Spleen (tissue), 11 donors: ENCODE data around the gene DCTPP1. TPM values are rescaled to one million over a fixed set of nuclear protein-coding genes. Genes with fewer than 3 reads are reported as not detected.
A peak's percentile ranks its signal among the peaks of the same experiment; 100 is the strongest.

Experiments
- DNase-seq: peaks from one replicate; pipeline ENCODE4 v3.0.0-alpha.2; 2020
- H3K27ac ChIP-seq, 8 donors: fragments of 200-600 bp; sonication (generic) in 7 of 8; 1 replicate in 4 of 8; 2 replicates in 4 of 8; pipeline versions ENCODE4 v1.5.0 to v1.8.0; 2016 to 2021; ENCODE audit warnings: inconsistent platforms in 4 of 8, mild to moderate bottlenecking in 4 of 8, moderate library complexity in 1 of 8
- H3K27me3 ChIP-seq, 7 donors: fragments of 200-600 bp; sonication (generic) in 6 of 7; replicated peaks in 1 of 7; 1 replicate in 4 of 7; 2 replicates in 3 of 7; pipeline versions ENCODE4 v1.5.0 to v1.8.0; 2016 to 2021; ENCODE audit warnings: inconsistent platforms in 3 of 7, mild to moderate bottlenecking in 1 of 7
- H3K36me3 ChIP-seq, 6 donors: fragments of 200-600 bp; sonication (generic) in 5 of 6; 1 replicate in 4 of 6; 2 replicates in 2 of 6; pipeline versions ENCODE4 v1.5.0 to v1.8.0; 2016 to 2021; ENCODE audit warnings: inconsistent platforms in 2 of 6
- H3K4me1 ChIP-seq, 6 donors: fragments of 200-600 bp; sonication (generic) in 5 of 6; 1 replicate in 3 of 6; 2 replicates in 3 of 6; pipeline versions ENCODE4 v1.5.0 to v1.8.0; 2016 to 2021; ENCODE audit warnings: inconsistent platforms in 3 of 6
- H3K4me3 ChIP-seq, 8 donors: fragments of 200-600 bp; sonication (generic) in 7 of 8; 1 replicate in 4 of 8; 2 replicates in 4 of 8; pipeline versions ENCODE4 v1.5.0 to v1.8.0; 2016 to 2021; ENCODE audit warnings: inconsistent platforms in 4 of 8, mild to moderate bottlenecking in 4 of 8, moderate library complexity in 2 of 8
- H3K9me3 ChIP-seq, 8 donors: fragments of 200-600 bp; sonication (generic) in 7 of 8; 1 replicate in 4 of 8; 2 replicates in 4 of 8; pipeline versions ENCODE4 v1.5.0 to v1.8.0; 2016 to 2021; ENCODE audit warnings: inconsistent platforms in 4 of 8
- POLR2A ChIP-seq, 3 donors: fragments of 450-650 bp; IDR thresholded peaks; one replicate each; pipeline ENCODE4 v1.5.1; 2017; ENCODE audit warnings: antibody characterized with exemption in 3 of 3, mild to moderate bottlenecking in 1 of 3
- POLR2AphosphoS5 ChIP-seq, 3 donors: sonication (generic); formaldehyde crosslinking; IDR thresholded peaks; one replicate each; pipeline ENCODE4 v1.5.1; 2017; ENCODE audit warnings: antibody characterized with exemption in 3 of 3
- WGBS, 5 donors: extraction: QIAGEN DNeasy Blood & Tissue Kit in 3 of 5; methylation state at CpG; one replicate each; pipeline versions ENCODE4 v1.1.5 to v1.1.7; 2013 to 2018; 5-methylcytosine and 5-hydroxymethylcytosine counted together
- intact Hi-C: fragments of 100-400 bp; cut with DNase I; formaldehyde crosslinking; loops from one replicate; pipeline ENCODE4 v1.15.0; 2023; ENCODE audit warnings: low total_unique reads
- polyA plus RNA-seq, 3 donors: library from polyadenylated mRNA; stranded (reverse); fragments of 200-250 nt; gene quantifications; one replicate each; pipeline ENCODE4 v1.2.1, GENCODE V29; 2013
- total RNA-seq, 7 donors: library from RNA; depleted of rRNA in 3 of 7; stranded (reverse); fragments of >200 nt in 3 of 7; fragmentation: NEBNext Ultra II Directional in 4 of 7; extraction: Animal tissue kit (Norgen Biotek cat#: 25700) in 4 of 7; gene quantifications; one replicate each; pipeline versions ENCODE4 v1.1.0 to v1.2.1, GENCODE V29; 2016 to 2021
- TF ChIP-seq, protein P1 (sequence below), 11 experiments: fragments of 200-600 bp in 7 of 11; fragments of 450-650 bp in 4 of 11; sonication (generic) in 4 of 11; IDR thresholded peaks in 8 of 11; conservative IDR thresholded peaks in 3 of 11; 1 replicate in 7 of 11; 2 replicates in 4 of 11; pipeline versions ENCODE4 v1.4.0 to v1.8.0; 2016 to 2021; ENCODE audit warnings: antibody characterized with exemption in 11 of 11, inconsistent platforms in 4 of 11, mild to moderate bottlenecking in 1 of 11
- donor health status: healthy with polysubstance abuse.
- donor health status: DM: no; HTN: no; CAD: no; lungs with moderate emphysema.
- donor health status: DM: no; HTN: no; CAD: no.
- donor health status: Bipolar disorder and iron deficiency.
- donor health status: healthy.
- donor health status: DM: no; HTN: no; CAD: no.
- donor health status: DM: yes; HTN: yes; CAD: no.

The DCTPP1 gene
- total and polyA plus RNA-seq, 10 donors: 17.6 to 49.1 (median 29.0) TPM

DNA sequence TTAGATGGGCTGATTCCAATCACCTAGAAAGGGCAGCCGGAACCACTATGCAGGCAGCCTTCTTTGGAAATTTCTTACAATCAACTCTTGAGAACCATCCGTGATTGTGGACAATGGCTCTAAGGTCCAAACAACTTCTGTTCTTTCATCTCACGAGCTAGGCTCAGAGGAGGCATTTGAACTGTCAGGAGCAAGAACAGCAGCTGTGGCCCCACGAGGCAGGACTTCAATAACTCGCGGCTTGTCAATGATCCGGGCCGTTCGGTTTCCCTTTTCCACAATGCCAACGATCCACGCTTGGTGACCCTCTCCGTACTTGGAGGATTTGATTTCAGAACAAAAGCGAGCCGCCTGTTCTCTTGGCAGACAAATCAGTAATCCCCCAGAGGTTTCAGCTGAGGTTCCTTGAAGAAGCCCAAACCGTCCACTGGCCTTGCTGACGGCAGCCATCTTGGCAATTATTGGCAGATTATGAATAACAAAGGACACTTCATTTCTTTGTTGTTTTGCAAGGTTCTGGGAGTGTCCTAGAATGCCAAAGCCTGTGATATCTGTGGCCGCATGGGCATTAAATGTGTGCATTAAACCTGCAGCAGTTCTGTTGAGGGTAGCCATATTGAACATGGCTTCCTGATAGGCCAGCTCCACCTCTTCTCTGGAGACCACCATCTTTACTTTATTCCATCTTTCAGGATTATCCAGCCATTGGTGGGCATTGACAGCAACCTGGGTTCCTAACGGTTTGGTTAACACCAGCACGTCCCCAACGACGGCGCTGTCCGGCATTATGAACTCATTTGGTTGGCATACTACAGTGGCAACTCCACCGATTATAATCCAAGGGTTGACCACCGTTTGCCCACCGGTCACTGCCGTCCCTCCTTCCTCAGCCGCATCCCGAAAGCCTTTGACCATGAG is 14.7 kb upstream of the DCTPP1 start:
- Histone ChIP-seq H3K27ac (peak overlapping the region in 7 of 8 donors; percentile 95 to 99 (median 97)), H3K4me3 (peak overlapping the region; percentile 65 to 99 (median 86)), H3K9me3 (no peaks in the 10 kb centered on the region), H3K27me3 (no peaks in the 10 kb centered on the region), H3K36me3 (peaks cover 0 to 27% (median 0%) of the 10 kb centered on the region in 6 donors), H3K4me1 (peaks cover 22 to 56% (median 36%) of the 10 kb centered on the region in 6 donors)
- intact Hi-C loops: loop anchor here (10.0 kb wide), 1 partner anchor 80 kb away; the partner anchor contains the start of gene ZNF768
- no peak for TF ChIP-seq POLR2A (IDR thresholded peaks at IDR 0.05)
- TF ChIP-seq POLR2AphosphoS5 (IDR thresholded peaks at IDR 0.05): no peak
- TF ChIP-seq, protein P1, sequence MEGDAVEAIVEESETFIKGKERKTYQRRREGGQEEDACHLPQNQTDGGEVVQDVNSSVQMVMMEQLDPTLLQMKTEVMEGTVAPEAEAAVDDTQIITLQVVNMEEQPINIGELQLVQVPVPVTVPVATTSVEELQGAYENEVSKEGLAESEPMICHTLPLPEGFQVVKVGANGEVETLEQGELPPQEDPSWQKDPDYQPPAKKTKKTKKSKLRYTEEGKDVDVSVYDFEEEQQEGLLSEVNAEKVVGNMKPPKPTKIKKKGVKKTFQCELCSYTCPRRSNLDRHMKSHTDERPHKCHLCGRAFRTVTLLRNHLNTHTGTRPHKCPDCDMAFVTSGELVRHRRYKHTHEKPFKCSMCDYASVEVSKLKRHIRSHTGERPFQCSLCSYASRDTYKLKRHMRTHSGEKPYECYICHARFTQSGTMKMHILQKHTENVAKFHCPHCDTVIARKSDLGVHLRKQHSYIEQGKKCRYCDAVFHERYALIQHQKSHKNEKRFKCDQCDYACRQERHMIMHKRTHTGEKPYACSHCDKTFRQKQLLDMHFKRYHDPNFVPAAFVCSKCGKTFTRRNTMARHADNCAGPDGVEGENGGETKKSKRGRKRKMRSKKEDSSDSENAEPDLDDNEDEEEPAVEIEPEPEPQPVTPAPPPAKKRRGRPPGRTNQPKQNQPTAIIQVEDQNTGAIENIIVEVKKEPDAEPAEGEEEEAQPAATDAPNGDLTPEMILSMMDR (IDR thresholded peaks at IDR 0.05 in 8 of 11, conservative IDR thresholded peaks at IDR 0.05 in 3 of 11): no peak
- WGBS, 5 donors: 91 to 96% (median 94%) methylated on average over 29 of the region's 29 CpGs
- DNase-seq: no peak

DNA sequence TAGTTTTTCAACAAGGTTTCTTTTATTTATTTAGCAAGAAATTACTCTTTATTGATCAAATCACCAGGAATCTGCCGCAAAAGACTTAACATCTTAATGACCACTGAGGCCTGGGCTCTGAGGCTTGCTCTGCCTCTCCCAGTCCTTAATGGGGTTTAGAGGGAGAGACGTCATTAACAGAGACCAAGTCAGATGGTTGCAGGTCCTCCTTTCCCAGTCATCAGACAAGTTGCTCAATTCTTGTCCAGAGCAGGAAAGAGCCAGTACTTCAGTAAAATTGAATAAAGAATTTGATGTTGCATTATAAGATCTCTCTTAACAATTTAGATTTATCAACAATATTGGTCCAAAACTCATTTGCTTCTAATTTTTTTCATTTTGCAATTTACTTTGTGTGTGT is 13.8 kb upstream of the DCTPP1 start:
- no peak for DNase-seq
- intact Hi-C loops: loop anchor here (10.0 kb wide), 1 partner anchor 81 kb away; the partner anchor contains the start of gene ZNF768
- no peak for TF ChIP-seq POLR2A (IDR thresholded peaks at IDR 0.05)
- TF ChIP-seq POLR2AphosphoS5 (IDR thresholded peaks at IDR 0.05): no peak
- TF ChIP-seq, protein P1 (IDR thresholded peaks at IDR 0.05 in 8 of 11, conservative IDR thresholded peaks at IDR 0.05 in 3 of 11): no peak
- peaks cover 0 to 27% (median 0%) of the 10 kb centered on the region in 6 donors for H3K36me3 ChIP-seq
- peak overlapping the region in 2 of 8 donors; percentile 91 to 99 for H3K4me3 ChIP-seq
- WGBS, 5 donors: 75 to 90% (median 86%) methylated on average over 2 of the region's 2 CpGs
- H3K4me1 ChIP-seq: peaks cover 22 to 62% (median 36%) of the 10 kb centered on the region in 6 donors
- no peak overlapping the region for H3K27ac ChIP-seq
- no peaks in the 10 kb centered on the region for H3K27me3 ChIP-seq
- no peaks in the 10 kb centered on the region for H3K9me3 ChIP-seq

DNA sequence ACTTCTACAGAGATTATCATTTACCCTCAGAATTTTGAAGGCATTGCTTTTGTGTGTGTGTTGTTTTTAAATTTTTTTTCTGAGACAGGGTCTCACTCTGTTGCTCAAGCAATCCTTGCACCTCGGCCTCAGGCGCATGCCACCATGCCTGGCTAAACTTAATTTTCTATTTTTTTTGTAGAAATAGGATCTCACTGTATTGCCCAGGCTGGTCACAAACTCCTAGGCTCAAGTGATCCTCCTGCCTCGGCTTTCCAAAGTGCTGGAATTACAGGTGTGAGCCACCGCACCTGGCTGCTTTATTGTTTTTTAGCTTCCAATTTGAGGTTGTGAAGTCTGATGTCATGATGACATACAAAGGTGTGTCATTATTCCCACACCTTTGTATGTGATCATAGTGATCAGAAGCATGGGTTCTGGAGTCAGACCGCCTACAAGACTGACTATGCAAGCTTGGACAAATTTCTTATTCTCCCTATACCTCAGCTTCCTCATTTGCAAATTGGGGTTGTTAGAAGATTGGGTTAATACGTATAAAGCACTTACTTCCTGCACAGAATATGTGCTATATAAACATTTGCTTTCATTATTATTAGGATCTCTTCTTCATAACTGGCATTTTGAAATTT is 10.0 kb upstream of the DCTPP1 start:
- Histone ChIP-seq H3K9me3 (no peaks in the 10 kb centered on the region), H3K36me3 (peaks cover 0 to 27% (median 0%) of the 10 kb centered on the region in 6 donors), H3K4me1 (peaks cover 16 to 46% (median 26%) of the 10 kb centered on the region in 6 donors), H3K27me3 (no peaks in the 10 kb centered on the region), H3K27ac (no peak overlapping the region), H3K4me3 (no peak overlapping the region)
- DNase-seq: no peak
- 63 to 68% (median 66%) methylated on average over 6 of the region's 6 CpGs for WGBS, 5 donors
- intact Hi-C loops: loop anchor here (10.0 kb wide), 1 partner anchor 85 kb away; the partner anchor contains the start of gene ZNF768
- no peak for TF ChIP-seq POLR2A (IDR thresholded peaks at IDR 0.05)

DNA sequence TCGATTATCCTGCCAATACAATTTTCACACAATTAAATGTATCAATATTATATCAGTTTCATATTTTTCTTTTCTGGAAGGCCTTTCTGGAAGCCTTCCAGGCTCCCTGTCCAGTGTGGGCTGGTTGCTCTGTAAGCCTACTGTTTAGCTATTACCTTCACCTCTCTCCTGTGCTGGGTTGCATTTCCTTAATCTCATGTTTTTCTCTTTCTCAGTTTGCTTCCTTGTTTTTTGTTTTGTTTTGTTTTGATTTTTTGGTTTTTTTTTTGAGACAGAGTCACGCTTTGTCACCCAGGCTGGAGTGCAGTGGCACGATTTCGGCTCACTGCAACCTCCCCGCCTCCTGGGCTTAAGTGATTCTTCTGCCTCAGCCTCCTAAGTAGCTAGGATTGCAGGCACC is 9.0 kb upstream of the DCTPP1 start:
- Histone ChIP-seq H3K4me3 (no peak overlapping the region), H3K27ac (no peak overlapping the region), H3K36me3 (peaks cover 0 to 17% (median 0%) of the 10 kb centered on the region in 6 donors), H3K4me1 (peaks cover 6 to 36% (median 16%) of the 10 kb centered on the region in 6 donors), H3K9me3 (no peaks in the 10 kb centered on the region), H3K27me3 (no peaks in the 10 kb centered on the region)
- intact Hi-C loops: no loop called here
- 73 to 89% (median 86%) methylated on average over 5 of the region's 5 CpGs for WGBS, 5 donors
- no peak for DNase-seq
- TF ChIP-seq POLR2AphosphoS5 (IDR thresholded peaks at IDR 0.05): no peak
- TF ChIP-seq, protein P1 (IDR thresholded peaks at IDR 0.05 in 8 of 11, conservative IDR thresholded peaks at IDR 0.05 in 3 of 11): no peak
- no peak for TF ChIP-seq POLR2A (IDR thresholded peaks at IDR 0.05)
